ENCODE measurements around the gene HIRA.

DNA sequence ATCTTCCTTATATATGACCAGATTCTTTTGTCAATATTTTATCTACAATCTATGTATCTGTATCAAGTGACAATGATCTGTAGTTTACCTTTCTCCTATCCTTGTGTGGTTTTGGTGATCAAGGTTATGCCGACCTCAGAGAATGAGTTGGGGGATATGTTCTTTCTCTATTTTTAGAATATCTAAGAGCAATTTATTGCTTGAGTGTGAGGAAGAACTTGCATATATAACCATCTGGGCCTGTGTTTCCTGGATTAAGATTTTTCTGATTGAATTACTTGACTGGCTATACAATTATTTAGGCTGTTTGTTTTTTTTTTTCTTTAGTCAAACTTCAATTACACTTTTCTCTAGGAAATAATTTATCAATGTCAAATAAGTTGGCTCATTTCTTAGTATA, 30.0 kb upstream of the HIRA start:
- TF ChIP-seq CTCF (conservative IDR thresholded peaks at IDR 0.05; ENCODE audit: low read depth in 2 of 2) (no peak), EZH2 (IDR thresholded peaks at IDR 0.05; ENCODE audit: low read depth, unreplicated experiment) (no peak), POLR2AphosphoS5 (IDR thresholded peaks at IDR 0.05; ENCODE audit: low read depth) (no peak), STAT1 (IDR thresholded peaks at IDR 0.05; ENCODE audit: unreplicated experiment) (no peak), JUNB (IDR thresholded peaks at IDR 0.05; ENCODE audit: unreplicated experiment) (no peak), EZH2phosphoT487 (IDR thresholded peaks at IDR 0.05; ENCODE audit: unreplicated experiment) (no peak), ETS1 (IDR thresholded peaks at IDR 0.05) (no peak), NANOG (IDR thresholded peaks at IDR 0.05; ENCODE audit: borderline replicate concordance) (no peak), ZNF114 (CRISPR knock-in tag; IDR thresholded peaks at IDR 0.05) (no peak)
- TF ChIP-seq, protein P1, sequence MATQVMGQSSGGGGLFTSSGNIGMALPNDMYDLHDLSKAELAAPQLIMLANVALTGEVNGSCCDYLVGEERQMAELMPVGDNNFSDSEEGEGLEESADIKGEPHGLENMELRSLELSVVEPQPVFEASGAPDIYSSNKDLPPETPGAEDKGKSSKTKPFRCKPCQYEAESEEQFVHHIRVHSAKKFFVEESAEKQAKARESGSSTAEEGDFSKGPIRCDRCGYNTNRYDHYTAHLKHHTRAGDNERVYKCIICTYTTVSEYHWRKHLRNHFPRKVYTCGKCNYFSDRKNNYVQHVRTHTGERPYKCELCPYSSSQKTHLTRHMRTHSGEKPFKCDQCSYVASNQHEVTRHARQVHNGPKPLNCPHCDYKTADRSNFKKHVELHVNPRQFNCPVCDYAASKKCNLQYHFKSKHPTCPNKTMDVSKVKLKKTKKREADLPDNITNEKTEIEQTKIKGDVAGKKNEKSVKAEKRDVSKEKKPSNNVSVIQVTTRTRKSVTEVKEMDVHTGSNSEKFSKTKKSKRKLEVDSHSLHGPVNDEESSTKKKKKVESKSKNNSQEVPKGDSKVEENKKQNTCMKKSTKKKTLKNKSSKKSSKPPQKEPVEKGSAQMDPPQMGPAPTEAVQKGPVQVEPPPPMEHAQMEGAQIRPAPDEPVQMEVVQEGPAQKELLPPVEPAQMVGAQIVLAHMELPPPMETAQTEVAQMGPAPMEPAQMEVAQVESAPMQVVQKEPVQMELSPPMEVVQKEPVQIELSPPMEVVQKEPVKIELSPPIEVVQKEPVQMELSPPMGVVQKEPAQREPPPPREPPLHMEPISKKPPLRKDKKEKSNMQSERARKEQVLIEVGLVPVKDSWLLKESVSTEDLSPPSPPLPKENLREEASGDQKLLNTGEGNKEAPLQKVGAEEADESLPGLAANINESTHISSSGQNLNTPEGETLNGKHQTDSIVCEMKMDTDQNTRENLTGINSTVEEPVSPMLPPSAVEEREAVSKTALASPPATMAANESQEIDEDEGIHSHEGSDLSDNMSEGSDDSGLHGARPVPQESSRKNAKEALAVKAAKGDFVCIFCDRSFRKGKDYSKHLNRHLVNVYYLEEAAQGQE (IDR thresholded peaks at IDR 0.05; ENCODE audit: unreplicated experiment): no peak
- TF ChIP-seq, protein P2, sequence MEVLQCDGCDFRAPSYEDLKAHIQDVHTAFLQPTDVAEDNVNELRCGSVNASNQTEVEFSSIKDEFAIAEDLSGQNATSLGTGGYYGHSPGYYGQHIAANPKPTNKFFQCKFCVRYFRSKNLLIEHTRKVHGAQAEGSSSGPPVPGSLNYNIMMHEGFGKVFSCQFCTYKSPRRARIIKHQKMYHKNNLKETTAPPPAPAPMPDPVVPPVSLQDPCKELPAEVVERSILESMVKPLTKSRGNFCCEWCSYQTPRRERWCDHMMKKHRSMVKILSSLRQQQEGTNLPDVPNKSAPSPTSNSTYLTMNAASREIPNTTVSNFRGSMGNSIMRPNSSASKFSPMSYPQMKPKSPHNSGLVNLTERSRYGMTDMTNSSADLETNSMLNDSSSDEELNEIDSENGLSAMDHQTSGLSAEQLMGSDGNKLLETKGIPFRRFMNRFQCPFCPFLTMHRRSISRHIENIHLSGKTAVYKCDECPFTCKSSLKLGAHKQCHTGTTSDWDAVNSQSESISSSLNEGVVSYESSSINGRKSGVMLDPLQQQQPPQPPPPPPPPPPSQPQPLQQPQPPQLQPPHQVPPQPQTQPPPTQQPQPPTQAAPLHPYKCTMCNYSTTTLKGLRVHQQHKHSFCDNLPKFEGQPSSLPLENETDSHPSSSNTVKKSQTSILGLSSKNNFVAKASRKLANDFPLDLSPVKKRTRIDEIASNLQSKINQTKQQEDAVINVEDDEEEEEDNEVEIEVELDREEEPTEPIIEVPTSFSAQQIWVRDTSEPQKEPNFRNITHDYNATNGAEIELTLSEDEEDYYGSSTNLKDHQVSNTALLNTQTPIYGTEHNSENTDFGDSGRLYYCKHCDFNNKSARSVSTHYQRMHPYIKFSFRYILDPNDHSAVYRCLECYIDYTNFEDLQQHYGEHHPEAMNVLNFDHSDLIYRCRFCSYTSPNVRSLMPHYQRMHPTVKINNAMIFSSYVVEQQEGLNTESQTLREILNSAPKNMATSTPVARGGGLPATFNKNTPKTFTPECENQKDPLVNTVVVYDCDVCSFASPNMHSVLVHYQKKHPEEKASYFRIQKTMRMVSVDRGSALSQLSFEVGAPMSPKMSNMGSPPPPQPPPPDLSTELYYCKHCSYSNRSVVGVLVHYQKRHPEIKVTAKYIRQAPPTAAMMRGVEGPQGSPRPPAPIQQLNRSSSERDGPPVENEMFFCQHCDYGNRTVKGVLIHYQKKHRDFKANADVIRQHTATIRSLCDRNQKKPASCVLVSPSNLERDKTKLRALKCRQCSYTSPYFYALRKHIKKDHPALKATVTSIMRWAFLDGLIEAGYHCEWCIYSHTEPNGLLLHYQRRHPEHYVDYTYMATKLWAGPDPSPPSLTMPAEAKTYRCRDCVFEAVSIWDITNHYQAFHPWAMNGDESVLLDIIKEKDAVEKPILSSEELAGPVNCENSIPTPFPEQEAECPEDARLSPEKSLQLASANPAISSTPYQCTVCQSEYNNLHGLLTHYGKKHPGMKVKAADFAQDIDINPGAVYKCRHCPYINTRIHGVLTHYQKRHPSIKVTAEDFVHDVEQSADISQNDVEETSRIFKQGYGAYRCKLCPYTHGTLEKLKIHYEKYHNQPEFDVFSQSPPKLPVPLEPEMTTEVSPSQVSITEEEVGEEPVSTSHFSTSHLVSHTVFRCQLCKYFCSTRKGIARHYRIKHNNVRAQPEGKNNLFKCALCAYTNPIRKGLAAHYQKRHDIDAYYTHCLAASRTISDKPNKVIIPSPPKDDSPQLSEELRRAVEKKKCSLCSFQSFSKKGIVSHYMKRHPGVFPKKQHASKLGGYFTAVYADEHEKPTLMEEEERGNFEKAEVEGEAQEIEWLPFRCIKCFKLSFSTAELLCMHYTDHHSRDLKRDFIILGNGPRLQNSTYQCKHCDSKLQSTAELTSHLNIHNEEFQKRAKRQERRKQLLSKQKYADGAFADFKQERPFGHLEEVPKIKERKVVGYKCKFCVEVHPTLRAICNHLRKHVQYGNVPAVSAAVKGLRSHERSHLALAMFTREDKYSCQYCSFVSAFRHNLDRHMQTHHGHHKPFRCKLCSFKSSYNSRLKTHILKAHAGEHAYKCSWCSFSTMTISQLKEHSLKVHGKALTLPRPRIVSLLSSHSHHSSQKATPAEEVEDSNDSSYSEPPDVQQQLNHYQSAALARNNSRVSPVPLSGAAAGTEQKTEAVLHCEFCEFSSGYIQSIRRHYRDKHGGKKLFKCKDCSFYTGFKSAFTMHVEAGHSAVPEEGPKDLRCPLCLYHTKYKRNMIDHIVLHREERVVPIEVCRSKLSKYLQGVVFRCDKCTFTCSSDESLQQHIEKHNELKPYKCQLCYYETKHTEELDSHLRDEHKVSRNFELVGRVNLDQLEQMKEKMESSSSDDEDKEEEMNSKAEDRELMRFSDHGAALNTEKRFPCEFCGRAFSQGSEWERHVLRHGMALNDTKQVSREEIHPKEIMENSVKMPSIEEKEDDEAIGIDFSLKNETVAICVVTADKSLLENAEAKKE (CRISPR knock-in tag; IDR thresholded peaks at IDR 0.05): no peak
